ENCODE measurements around the gene POLR2C. TPM values are rescaled to one million over a fixed set of nuclear protein-coding genes. Genes with fewer than 3 reads are reported as not detected.
"Not testable (repeated sequence)": the region's sequence is repeated elsewhere in the genome, so short reads cannot be mapped to it uniquely, and the experiment has no call there.

POLR2C gene
- total RNA-seq, 6 donors from 2014 or later, result 70.6 to 210 (median 112) TPM

DNA sequence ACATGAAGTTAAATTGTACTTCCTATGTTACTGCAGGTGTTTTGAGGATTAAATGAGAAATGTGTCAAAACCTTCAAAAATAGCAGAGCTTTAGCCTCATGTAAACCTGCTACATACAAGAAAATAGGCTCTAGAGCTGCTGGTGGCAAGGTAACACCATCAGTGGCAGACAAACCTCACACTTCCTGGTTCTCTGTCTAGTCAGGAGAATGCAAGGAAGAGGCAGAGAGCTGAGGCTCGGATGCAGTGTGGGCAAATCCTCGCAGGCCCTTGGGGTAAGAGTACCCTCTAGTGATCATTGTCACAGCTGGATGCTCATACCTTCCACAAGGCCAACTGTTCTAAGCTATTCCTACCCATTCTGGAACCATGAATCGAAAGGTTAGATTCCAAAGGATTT lies 29.5 kb upstream of the POLR2C start:
- H3K36me3 ChIP-seq, result peaks cover 66 to 98% (median 88%) of the 10 kb centered on the region in 4 donors
- H3K27me3 ChIP-seq, result no peaks in the 10 kb centered on the region
- H3K27ac ChIP-seq, result no peak overlapping the region
- ATAC-seq (ENCODE audit: low FRiP score in 2 of 2) (no peak), DNase-seq (no peak)
- H3K4me3 ChIP-seq, result no peak overlapping the region
- WGBS, 2 donors, result 82 to 90% methylated on average over 3 of the region's 3 CpGs
- H3K4me1 ChIP-seq, result no peaks in the 10 kb centered on the region
- H3K9me3 ChIP-seq, result no peaks in the 10 kb centered on the region
- TF ChIP-seq POLR2AphosphoS5 (IDR thresholded peaks at IDR 0.05), result no peak

DNA sequence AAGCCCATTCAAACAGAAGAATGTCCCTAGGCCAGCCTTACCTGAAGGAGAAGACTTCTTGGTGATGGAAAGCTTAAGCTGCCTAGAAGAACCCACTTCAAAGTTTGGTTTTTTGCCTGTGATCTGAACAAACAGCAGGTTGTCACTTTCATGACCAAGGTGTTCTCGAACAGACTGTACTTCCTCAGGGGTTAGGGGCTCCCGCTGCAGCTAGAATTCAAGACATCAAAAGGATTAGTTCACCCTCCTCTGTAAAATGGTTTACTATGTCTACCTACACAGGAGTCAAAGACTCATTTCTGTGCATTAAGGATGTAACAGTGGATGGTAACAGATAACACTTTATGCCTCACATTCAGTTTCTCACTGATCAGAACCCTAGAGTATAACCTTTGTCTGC lies 28.5 kb upstream of the POLR2C start:
- peaks cover 64 to 98% (median 82%) of the 10 kb centered on the region in 4 donors for H3K36me3 ChIP-seq
- H3K27ac ChIP-seq, result no peak overlapping the region
- whole genome bisulfite sequencing, 2 donors, result 94 to 98% methylated on average over 2 of the region's 2 CpGs
- no peaks in the 10 kb centered on the region for H3K9me3 ChIP-seq
- no peak for ATAC-seq (ENCODE audit: low FRiP score in 2 of 2)
- DNase-seq, result no peak
- no peaks in the 10 kb centered on the region for H3K27me3 ChIP-seq
- H3K4me1 ChIP-seq, result no peaks in the 10 kb centered on the region
- TF ChIP-seq POLR2A (IDR thresholded peaks at IDR 0.05) (no peak), EP300 (IDR thresholded peaks at IDR 0.05) (no peak), POLR2AphosphoS5 (IDR thresholded peaks at IDR 0.05) (no peak), CTCF (IDR thresholded peaks at IDR 0.05) (no peak)
- no peak overlapping the region for H3K4me3 ChIP-seq

DNA sequence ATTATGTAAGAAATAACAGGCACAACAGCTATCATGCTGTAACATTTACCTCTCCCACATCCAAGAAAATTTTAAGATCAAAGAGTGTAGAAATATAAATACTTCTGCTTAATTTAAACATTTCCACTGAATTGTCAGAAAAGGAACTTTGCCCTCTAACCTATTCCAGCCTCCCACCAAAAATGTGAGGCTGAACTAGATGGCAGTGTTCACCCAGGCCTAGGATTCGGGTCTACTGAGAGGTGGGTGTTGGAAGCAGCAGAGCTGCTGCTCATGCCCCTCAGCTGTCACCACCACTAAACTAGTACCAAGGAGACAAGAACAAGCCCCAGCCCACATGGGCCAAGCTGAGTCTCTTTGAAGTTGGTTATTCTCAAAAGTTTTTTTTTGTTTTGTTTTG lies 26.6 kb upstream of the POLR2C start:
- TF ChIP-seq EP300 (IDR thresholded peaks at IDR 0.05), result no peak
- no peak for TF ChIP-seq POLR2AphosphoS5 (IDR thresholded peaks at IDR 0.05)
- TF ChIP-seq POLR2A (IDR thresholded peaks at IDR 0.05), result no peak
- TF ChIP-seq CTCF (IDR thresholded peaks at IDR 0.05), result no peak
- no peaks in the 10 kb centered on the region for H3K27me3 ChIP-seq
- peaks cover 0 to 4% (median 0%) of the 10 kb centered on the region in 4 donors for H3K9me3 ChIP-seq
- DNase-seq (no peak), ATAC-seq (ENCODE audit: low FRiP score in 2 of 2) (no peak)
- H3K36me3 ChIP-seq, result peaks cover 60 to 99% (median 82%) of the 10 kb centered on the region in 4 donors
- H3K4me3 ChIP-seq, result no peak overlapping the region
- no peaks in the 10 kb centered on the region for H3K4me1 ChIP-seq
- H3K27ac ChIP-seq, result no peak overlapping the region
- 95 to 100% methylated on average over 1 of the region's 1 CpG for WGBS, 2 donors

GRCh38 chr16:57439947-57440346 lies 22.5 kb upstream of the POLR2C start:
- H3K36me3 ChIP-seq, result peaks cover 27 to 71% (median 41%) of the 10 kb centered on the region in 4 donors
- ATAC-seq (ENCODE audit: low FRiP score in 2 of 2); H3K9me3 ChIP-seq; H3K27me3 ChIP-seq; H3K4me3 ChIP-seq; H3K4me1 ChIP-seq; DNase-seq; H3K27ac ChIP-seq: not testable (repeated sequence)
- WGBS, 2 donors, result 96% methylated on average over 8 of the region's 8 CpGs

DNA sequence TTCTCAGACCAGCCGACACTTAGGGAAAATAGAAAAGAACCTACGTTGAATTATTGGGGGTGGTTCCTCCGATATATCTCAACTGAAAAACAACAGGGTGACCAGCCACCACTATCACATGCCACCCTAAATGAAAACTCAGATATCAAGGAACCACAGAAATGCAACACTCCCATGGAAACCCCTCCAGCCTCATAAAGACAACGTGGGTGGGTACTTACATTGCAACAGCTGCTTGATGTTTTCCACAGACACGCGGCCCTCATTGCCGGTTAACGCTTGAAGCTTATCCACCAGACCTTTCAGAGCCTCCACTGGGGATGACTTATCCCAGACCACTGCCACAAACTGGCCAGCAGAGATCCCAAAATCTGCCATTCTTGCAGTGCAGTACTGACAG lies 21.9 kb upstream of the POLR2C start:
- 96 to 99% methylated on average over 7 to 8 of the region's 8 CpGs for WGBS, 2 donors
- H3K4me1 ChIP-seq; DNase-seq; H3K4me3 ChIP-seq; H3K9me3 ChIP-seq; H3K27me3 ChIP-seq; H3K27ac ChIP-seq; ATAC-seq (ENCODE audit: low FRiP score in 2 of 2): not testable (repeated sequence)
- peaks cover 22 to 65% (median 35%) of the 10 kb centered on the region in 4 donors for H3K36me3 ChIP-seq

- ATAC-seq (ENCODE audit: low FRiP score in 2 of 2) (no peak), DNase-seq (no peak)
- Histone ChIP-seq H3K36me3 (peaks cover 7 to 23% (median 9%) of the 10 kb centered on the region in 4 donors), H3K9me3 (peaks cover 0 to 3% (median 0%) of the 10 kb centered on the region in 4 donors), H3K27me3 (no peaks in the 10 kb centered on the region), H3K4me3 (no peak overlapping the region), H3K4me1 (peaks cover 18 to 21% (median 19%) of the 10 kb centered on the region in 4 donors), H3K27ac (no peak overlapping the region)
- WGBS, 2 donors, result 84 to 91% methylated on average over 3 of the region's 3 CpGs
- TF ChIP-seq EP300 (IDR thresholded peaks at IDR 0.05) (no peak), POLR2AphosphoS5 (IDR thresholded peaks at IDR 0.05) (no peak), POLR2A (IDR thresholded peaks at IDR 0.05) (no peak), CTCF (IDR thresholded peaks at IDR 0.05) (no peak)
These were observed 17.8 kb upstream of the POLR2C start for GRCh38 chr16:57444711-57445110.

Data from upper lobe of left lung (tissue), 6 donors.